Suppressor macrophage (primary cell): ENCODE results near the gene GADD45B.

Source experiments
- DNase-seq, 4 experiments: peaks; one replicate each; pipeline ENCODE4 v3.0.0-alpha.2; 2020 to 2022
- total RNA-seq, 17 experiments: gene quantifications; one replicate each; lab custom pipeline; 2026; ENCODE audit warnings: mixed read lengths in 6 of 17, inconsistent platforms in 3 of 17; lab: John Stamatoyannopoulos, UW

The GADD45B gene, protein sequence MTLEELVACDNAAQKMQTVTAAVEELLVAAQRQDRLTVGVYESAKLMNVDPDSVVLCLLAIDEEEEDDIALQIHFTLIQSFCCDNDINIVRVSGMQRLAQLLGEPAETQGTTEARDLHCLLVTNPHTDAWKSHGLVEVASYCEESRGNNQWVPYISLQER
- 7.4 to 266 (median 40.5) reads per million in 17 experiments for total RNA-seq

GRCh38 chr19:2475702-2476450 is at the start of gene GADD45B:
Gene GADD45B (plus strand): TSS chr19:2476127. CDS start chr19:2476359, 232 bp downstream.
- DNase-seq, result peak; percentile 99

DNA sequence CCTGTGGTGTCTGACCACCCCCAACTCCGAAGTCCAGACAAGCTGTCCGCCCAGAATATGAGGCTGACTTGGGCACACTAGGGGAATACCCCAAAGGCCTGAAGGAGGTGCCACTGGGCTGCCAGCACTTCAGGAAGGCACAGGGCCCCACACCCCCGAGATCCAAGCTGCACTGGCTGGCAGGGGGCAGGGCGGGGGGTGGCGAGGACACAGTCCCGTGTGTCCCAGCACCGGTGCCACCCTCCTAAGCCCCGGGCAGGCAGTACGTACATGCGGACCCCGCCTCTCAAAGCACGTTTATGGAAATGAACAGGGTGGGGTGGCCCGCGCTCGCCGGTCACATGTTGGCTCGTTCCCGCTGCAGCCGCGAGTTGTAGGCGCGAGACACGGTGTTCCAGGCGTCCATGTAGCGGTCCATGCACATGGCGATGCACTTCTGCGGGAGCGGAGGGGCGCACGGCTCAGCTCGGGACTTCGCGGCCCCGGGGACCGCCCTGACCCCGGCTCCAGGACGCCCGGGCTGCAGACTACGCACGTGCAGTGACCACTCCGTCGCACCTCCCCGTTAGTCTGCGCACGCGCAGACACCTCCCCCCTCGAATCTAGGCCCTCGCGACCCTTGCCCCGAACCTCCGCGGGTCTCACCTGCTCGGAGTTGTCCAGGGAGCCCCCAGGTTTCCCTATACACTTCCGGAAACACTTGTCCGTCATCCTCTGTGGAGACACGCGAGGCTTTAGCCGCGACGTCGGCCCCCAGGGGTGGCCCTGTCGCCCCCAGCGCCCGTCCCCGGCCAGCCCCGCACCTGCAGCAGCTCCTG is 49.1 kb upstream of the GADD45B start:
- DNase-seq, result peak; percentile 39 to 63 (median 52)

GRCh38 chr19:2427429-2428320 is 48.3 kb upstream of the GADD45B start, which contains the start of gene TIMM13:
Gene TIMM13 (minus strand): TSS chr19:2427586. CDS start chr19:2427533, 53 bp downstream.
- peak; percentile 98 to 100 (median 99) for DNase-seq

DNA sequence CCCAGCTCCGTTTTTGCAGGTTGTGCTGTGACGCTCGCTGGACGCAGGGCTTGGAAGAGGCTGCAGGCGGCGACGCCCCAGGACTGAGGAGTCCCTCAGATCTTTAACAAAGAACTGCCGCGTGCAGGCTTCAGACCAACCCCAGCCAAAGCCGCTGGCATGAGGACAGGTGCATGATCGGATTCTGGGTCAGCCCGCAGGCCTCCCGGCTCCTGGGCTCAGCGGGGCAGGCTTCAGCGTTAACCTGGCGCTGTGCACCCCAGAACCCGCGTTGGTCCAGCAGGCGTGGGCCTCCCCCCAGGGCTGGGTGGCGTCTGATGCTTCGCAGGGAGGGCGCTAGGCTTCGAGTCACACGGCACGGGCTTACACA is 47.6 kb upstream of the GADD45B start:
- peak in 1 of 4 experiments; percentile 19 for DNase-seq

GRCh38 chr19:2428756-2429711 is 46.9 kb upstream of the GADD45B start:
- no peak for DNase-seq

DNA sequence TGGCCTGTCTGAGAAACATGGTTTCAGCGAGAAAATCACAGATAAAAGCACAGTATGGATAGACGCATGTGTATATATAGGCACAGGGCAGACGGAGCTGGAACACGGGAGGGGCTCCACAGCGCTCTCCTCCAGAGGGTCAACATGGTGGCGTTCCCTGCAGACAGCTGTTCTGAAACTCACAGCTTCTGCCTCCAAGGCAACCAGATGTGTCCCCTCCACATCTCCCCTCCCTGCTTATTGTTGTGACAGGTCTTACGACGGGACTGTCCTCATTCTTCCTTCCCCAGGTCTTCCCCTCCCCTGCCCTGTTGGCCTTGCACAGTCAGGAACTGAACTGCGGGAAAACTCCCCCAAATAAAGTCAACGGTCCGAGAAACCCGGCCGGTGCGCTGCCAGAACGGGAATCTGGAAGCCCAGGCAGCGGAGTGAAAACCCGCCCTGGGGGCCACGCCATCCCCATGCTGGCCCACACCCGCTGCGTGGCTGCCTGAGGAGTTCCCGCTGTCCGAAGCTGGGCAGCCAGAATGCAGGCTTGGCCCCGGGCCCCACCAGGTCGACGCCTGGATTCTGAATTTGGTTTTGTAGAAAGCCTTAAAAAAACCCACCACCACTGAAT is 45.9 kb upstream of the GADD45B start:
- no peak for DNase-seq

DNA sequence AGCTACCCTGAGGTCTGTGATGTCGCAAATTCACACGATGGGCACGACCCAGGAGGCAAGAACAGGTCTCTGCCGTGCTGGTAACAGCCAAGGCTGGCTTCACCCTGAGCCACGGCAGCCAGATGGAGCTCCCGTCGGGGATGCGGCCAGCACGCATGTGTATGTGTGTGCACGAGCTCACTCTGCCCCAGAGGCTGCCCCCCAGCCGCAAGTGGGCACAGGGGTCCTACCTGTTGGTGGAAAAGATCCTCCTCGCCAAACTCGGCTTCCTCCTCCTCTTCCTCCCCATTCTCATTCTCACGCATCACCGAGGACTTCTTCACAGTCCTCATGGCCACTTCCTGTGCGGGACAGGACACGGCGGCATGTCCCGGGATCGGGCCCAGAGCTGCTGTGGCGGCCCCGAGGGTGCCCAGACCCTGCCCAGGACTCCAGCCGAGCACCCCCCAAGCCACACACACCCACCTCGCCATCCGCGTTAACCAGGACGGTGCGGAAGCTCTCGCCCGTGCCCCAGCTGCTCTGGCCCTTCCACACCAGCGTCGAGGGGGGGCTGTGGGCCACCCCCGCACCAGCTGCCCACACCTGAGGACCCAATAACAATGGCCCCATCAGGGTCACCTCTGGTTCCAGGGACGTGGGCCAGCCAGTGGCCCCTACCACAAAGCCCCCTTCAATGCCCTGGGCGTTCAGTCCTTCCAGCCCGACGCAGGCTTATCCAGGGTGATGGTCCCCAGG is 44.4 kb upstream of the GADD45B start:
- no peak for DNase-seq

DNA sequence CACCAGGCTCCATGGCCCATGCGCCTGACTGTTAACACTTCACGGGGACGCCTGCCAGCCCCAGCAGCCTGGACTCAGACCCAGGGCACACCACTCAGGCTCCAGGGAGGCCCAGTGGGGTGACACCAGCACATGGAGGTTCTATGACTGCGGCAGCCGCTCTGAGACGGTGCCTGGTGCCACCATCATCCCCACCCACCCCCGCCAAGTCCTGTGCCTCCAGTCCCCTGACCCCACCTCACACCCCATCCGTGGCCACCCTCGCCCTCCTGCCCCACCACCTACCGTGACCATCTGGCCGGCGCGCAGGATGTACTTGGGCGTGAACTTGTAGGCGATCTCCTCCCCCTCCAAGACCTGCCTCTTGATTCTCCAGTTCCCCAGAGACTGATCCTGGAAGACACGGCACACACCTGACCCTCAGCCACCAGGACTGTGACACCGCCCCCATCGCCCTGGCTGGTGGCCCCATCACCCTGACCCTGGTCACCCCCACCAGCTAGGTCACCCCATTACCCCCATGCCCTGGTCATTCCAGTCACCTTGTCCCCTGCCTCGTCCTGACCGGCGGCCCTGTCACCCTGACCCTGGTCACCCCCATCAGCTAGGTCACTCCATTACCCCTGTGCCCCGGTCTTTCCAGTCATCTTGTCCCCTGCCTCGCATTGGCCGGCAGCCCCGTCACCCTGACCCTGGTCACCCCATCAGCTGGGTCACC is 43.6 kb upstream of the GADD45B start:
- no peak for DNase-seq

DNA sequence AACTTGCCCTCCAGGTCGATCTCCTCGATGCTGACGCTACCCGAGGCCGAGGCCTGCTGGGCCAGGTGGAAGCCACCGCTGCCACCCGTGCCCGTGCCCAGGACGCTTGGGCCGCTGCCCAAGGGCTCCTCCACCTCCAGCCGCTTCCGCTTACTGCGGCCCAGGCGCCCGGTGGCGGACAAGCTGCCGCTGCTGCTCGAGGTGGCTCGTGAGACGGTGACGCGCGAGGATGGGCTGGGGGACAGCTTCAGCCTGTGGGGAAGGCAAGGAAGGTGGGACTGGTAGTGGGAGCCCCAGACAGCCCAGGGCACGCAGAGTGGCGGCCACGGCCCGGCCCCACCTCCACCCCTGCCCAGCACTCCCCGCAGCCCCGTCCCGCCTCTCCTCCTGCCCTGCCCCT is 42.1 kb upstream of the GADD45B start:
- DNase-seq, result no peak

- no peak for DNase-seq
These were observed 41.7 kb upstream of the GADD45B start for GRCh38 chr19:2434267-2434666.

GRCh38 chr19:2434721-2435265 is 41.1 kb upstream of the GADD45B start:
- no peak for DNase-seq

DNA sequence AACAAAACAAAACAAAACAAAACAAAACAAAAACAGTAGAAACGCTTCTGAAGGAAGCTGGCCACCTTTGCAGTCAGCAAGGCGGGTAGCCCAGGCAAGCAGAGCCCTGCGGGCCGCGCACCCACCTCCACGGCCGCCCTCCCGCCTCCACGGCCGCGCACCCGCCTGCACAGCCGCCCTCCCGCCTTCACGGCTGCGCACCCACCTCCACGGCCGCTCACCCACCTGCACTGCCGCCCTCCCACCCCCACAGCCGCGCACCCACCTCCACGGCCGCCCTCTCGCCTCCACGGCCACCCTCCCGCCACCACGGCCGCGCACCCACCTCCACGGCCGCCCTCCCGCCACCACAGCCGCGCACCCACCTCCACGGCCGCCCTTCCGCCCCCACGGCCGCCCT is 39.5 kb upstream of the GADD45B start:
- DNase-seq, result no peak

- DNase-seq, result no peak
These were observed 39.0 kb upstream of the GADD45B start for GRCh38 chr19:2436926-2437325.

- DNase-seq, result no peak
These were observed 37.7 kb upstream of the GADD45B start for GRCh38 chr19:2438178-2438577.

GRCh38 chr19:2440515-2440914 is 35.4 kb upstream of the GADD45B start:
- DNase-seq, result no peak

- no peak for DNase-seq
These were observed 34.7 kb upstream of the GADD45B start for GRCh38 chr19:2441096-2441752.

GRCh38 chr19:2443116-2443784 is 32.7 kb upstream of the GADD45B start:
- DNase-seq, result no peak

GRCh38 chr19:2443785-2444182 is 32.1 kb upstream of the GADD45B start:
- DNase-seq, result no peak
